WI38 (cell line): ENCODE measurements around the gene UHMK1.

Experiments
- H3K4me3 ChIP-seq: 2 replicates; pipeline ENCODE4 v1.5.1; 2011; ENCODE audit warnings: low read depth, mild to moderate bottlenecking, control low read depth, low read length
- CTCF ChIP-seq: IDR thresholded peaks from 2 replicates; pipeline ENCODE4 v1.5.1; 2012; ENCODE audit warnings: low read depth, mild to moderate bottlenecking, control low read depth, low read length

UHMK1 gene

GRCh38 chr1:162530988-162531319 lies 33.3 kb downstream of the UHMK1 start:
- H3K4me3 ChIP-seq = no peak overlapping the region
- TF ChIP-seq CTCF = no peak

- no peak overlapping the region for H3K4me3 ChIP-seq
- TF ChIP-seq CTCF = no peak
Measured at GRCh38 chr1:162535501-162535900, 37.9 kb downstream of the UHMK1 start.

GRCh38 chr1:162536511-162536910 lies 38.9 kb downstream of the UHMK1 start:
- H3K4me3 ChIP-seq = no peak overlapping the region
- no peak for TF ChIP-seq CTCF

- no peak for TF ChIP-seq CTCF
- no peak overlapping the region for H3K4me3 ChIP-seq
Measured at GRCh38 chr1:162537216-162537615, 39.6 kb downstream of the UHMK1 start.

- TF ChIP-seq CTCF = no peak
- no peak overlapping the region for H3K4me3 ChIP-seq
Measured at GRCh38 chr1:162538815-162539431, 41.3 kb downstream of the UHMK1 start.

- H3K4me3 ChIP-seq = no peak overlapping the region
- TF ChIP-seq CTCF = no peak
Measured at GRCh38 chr1:162541619-162542141, 44.1 kb downstream of the UHMK1 start.

- no peak overlapping the region for H3K4me3 ChIP-seq
- no peak for TF ChIP-seq CTCF
Measured at GRCh38 chr1:162543228-162543627, 45.6 kb downstream of the UHMK1 start.
